ENCODE results near the gene CTSA.

DNA sequence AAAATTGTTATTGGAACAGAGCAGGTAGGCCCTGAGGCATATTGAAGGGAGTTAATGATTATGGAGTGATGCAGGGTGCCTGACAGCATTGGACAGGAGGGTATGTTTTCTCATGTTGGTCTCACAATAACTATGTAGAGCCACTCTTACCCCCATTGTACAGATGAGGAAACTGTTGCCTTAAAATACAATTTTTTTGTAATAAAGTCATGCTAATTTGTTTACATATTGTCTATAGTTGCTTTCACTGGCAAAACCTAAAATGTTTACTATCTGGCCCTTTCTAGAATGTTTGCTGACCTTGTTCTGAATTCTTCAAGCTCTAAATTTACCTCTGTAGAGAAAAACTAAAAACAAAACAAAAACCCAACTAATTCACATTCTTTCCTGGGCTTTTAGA, 39.6 kb upstream of the CTSA start:
- TF ChIP-seq SIN3A (IDR thresholded peaks at IDR 0.05; ENCODE audit: borderline replicate concordance, insufficient read depth, low read length) (no peak), TAF1 (IDR thresholded peaks at IDR 0.05; ENCODE audit: borderline replicate concordance, insufficient read depth, low read length) (no peak), POLR2AphosphoS5 (IDR thresholded peaks at IDR 0.05; ENCODE audit: low read depth, low read length) (no peak)

Measured in PFSK-1 (cell line).